Upper lobe of left lung (tissue), 4 donors: ENCODE measurements around the gene AEBP1.

Source experiments
- CTCF ChIP-seq, 6 experiments: fragments of 450-650 bp in 4 of 6; fragments of 200-600 bp in 2 of 6; sonication (generic) in 2 of 6; IDR thresholded peaks; one replicate each; pipeline ENCODE4 v1.5.1; 2016 to 2019; ENCODE audit warnings: antibody characterized with exemption in 6 of 6
- EP300 ChIP-seq, 4 donors: sonication (generic); formaldehyde crosslinking; IDR thresholded peaks; one replicate each; pipeline ENCODE4 v1.5.1; 2017; ENCODE audit warnings: antibody characterized with exemption in 4 of 4, control low read depth in 2 of 4
- POLR2A ChIP-seq, 4 donors: fragments of 450-650 bp; IDR thresholded peaks; one replicate each; pipeline ENCODE4 v1.5.1; 2016 to 2017; ENCODE audit warnings: antibody characterized with exemption in 4 of 4, mild to moderate bottlenecking in 2 of 4
- POLR2AphosphoS5 ChIP-seq, 2 donors: sonication (generic); formaldehyde crosslinking; IDR thresholded peaks; one replicate each; pipeline ENCODE4 v1.5.1; 2017; ENCODE audit warnings: antibody characterized with exemption in 2 of 2

DNA sequence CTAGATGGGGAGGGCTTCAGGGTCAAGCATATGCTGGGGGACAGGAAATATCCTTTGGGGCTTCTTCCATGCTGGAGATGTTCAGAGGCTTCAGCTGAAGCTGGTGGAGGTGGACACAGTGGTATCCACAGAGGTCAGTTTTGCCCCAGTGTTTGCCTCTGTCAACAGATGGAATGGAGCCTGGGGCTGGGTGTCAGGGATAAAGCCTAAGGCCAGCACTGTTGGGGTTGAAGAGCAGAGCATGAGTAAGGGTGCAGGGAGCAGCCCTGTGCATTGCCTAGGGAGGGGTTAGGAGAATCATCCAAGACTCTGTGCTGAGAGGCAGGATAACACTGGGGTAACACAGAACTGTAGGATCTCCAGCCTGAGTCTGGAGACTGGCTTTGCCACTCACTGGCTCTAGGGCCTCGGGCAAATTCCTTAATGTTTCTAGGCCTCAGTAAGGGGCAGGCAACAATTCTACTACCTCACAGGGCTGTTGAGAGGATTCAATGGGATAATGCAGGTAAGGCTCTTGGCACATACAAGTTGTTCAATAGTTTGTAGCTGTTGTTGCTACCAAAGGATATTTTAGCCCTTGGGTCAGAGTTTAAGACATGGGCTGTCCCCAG lies 58.7 kb downstream of the AEBP1 start:
- TF ChIP-seq CTCF (IDR thresholded peaks at IDR 0.05): no peak
- TF ChIP-seq POLR2A (IDR thresholded peaks at IDR 0.05): no peak
- TF ChIP-seq EP300 (IDR thresholded peaks at IDR 0.05): no peak
- no peak for TF ChIP-seq POLR2AphosphoS5 (IDR thresholded peaks at IDR 0.05)
